CD4-positive, alpha-beta memory T cell (primary cell): ENCODE data around the gene TCP10L. TPM values are rescaled to one million over a fixed set of nuclear protein-coding genes. Genes with fewer than 3 reads are reported as not detected.
"Not testable (repeated sequence)": the region's sequence is repeated elsewhere in the genome, so short reads cannot be mapped to it uniquely, and the experiment has no call there.

Source experiments
- CTCF ChIA-PET: fragments of 350-600 bp; sonication (Branson Sonifier 250); formaldehyde crosslinking; loops from one replicate; lab custom pipeline; 2021; ENCODE audit warnings: inconsistent platforms; ENCODE audit not compliant: partially characterized antibody; lab: Charles Lee
- POLR2A ChIA-PET: fragments of 350-600 bp; sonication (Branson Sonifier 250); formaldehyde crosslinking; loops from one replicate; lab custom pipeline; 2021; ENCODE audit not compliant: partially characterized antibody; lab: Charles Lee
- DNase-seq, 5 donors: peaks; one replicate each; pipeline versions ENCODE4 v3.0.0 to v3.0.0-alpha.2; 2020 to 2022; ENCODE audit warnings: mixed read lengths in 1 of 5
- H3K27ac ChIP-seq: one replicate; pipeline ENCODE4 v1.7.0; 2013; ENCODE audit warnings: low read depth, low read length
- H3K27me3 ChIP-seq: 2 replicates; pipeline ENCODE4 v1.7.0; 2013; ENCODE audit warnings: mild to moderate bottlenecking, low read length, moderate library complexity; ENCODE audit not compliant: insufficient read depth
- H3K36me3 ChIP-seq: 2 replicates; pipeline ENCODE4 v1.7.0; 2013; ENCODE audit warnings: mild to moderate bottlenecking, low read length, moderate library complexity; ENCODE audit not compliant: insufficient read depth
- H3K4me1 ChIP-seq: 2 replicates; pipeline ENCODE4 v1.7.0; 2013; ENCODE audit warnings: mild to moderate bottlenecking, low read length, moderate library complexity; ENCODE audit not compliant: insufficient read depth
- H3K4me3 ChIP-seq, 2 donors: one replicate each; pipeline ENCODE4 v1.7.0; 2013; ENCODE audit warnings: low read length in 2 of 2, mild to moderate bottlenecking in 1 of 2
- H3K9me3 ChIP-seq, 2 donors: one replicate each; pipeline ENCODE4 v1.7.0; 2013; ENCODE audit warnings: low read length in 2 of 2, control low read depth in 1 of 2; ENCODE audit not compliant: control insufficient read depth in 1 of 2
- H3K27ac Mint-ChIP-seq, 7 donors: one replicate each; pipeline ENCODE4 v1.8.0; 2020 to 2021; ENCODE audit warnings: mixed read lengths in 7 of 7, mild to moderate bottlenecking in 6 of 7, inconsistent platforms in 3 of 7, moderate library complexity in 3 of 7
- H3K27me3 Mint-ChIP-seq, 2 donors: one replicate each; pipeline ENCODE4 v1.8.0; 2020 to 2021; ENCODE audit warnings: mixed read lengths in 2 of 2
- H3K36me3 Mint-ChIP-seq, 2 donors: one replicate each; pipeline ENCODE4 v1.8.0; 2020 to 2021; ENCODE audit warnings: mixed read lengths in 2 of 2, inconsistent platforms in 1 of 2, mild to moderate bottlenecking in 1 of 2
- H3K4me1 Mint-ChIP-seq, 4 donors: one replicate each; pipeline ENCODE4 v1.8.0; 2020 to 2021; ENCODE audit warnings: mixed read lengths in 4 of 4, mild to moderate bottlenecking in 1 of 4
- H3K4me3 Mint-ChIP-seq, 8 donors: one replicate each; pipeline ENCODE4 v1.8.0; 2020 to 2021; ENCODE audit warnings: mixed read lengths in 8 of 8, mild to moderate bottlenecking in 7 of 8, moderate library complexity in 6 of 8, inconsistent platforms in 3 of 8
- H3K9me3 Mint-ChIP-seq, 8 donors: one replicate each; pipeline ENCODE4 v1.8.0; 2020 to 2021; ENCODE audit warnings: mixed read lengths in 8 of 8, mild to moderate bottlenecking in 5 of 8, inconsistent platforms in 3 of 8, moderate library complexity in 1 of 8
- intact Hi-C: fragments of 100-400 bp; cut with micrococcal nuclease; formaldehyde crosslinking; loops from one replicate; pipeline ENCODE4 v1.15.1; 2023
- polyA plus RNA-seq, 2 donors: library from polyadenylated mRNA; unstranded; fragments of 300-500 nt; fragmentation: Illumina TruSeq; gene quantifications; one replicate each; pipeline ENCODE4 v1.2.3, GENCODE V29; 2021
- total RNA-seq, 2 experiments: library from RNA; stranded (reverse); gene quantifications; one replicate each; pipeline ENCODE4 v1.2.3, GENCODE V29; 2021

Gene TCP10L
- total and polyA plus RNA-seq, 4 experiments from 2014 or later: 0.10 to 1.0 (median 0.55) TPM; not detected in 1

DNA sequence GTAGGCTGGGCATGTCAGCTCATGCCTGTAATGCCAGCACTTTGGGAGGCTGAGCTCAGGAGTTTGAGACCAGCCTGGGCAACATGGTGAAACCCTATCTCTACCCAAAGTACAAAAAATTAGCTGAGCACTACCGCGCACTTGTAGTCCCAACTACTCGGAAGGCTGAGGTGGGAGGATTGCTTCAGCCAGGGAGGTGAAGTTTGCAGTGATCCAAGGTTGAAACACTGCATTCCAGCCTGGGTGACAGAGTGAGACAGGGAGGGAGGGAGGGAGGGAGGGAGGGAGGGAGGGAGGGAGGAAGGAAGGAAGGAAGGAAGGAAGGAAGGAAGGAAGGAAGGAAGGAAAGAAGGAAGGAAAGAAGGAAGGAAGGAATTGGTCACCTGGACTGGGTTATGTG, 53.8 kb downstream of the TCP10L start:
- H3K4me3 Mint-ChIP-seq, H3K4me1 Mint-ChIP-seq, H3K27me3 Mint-ChIP-seq, H3K27ac Mint-ChIP-seq, H3K27me3 ChIP-seq, H3K4me3 ChIP-seq, H3K9me3 Mint-ChIP-seq, H3K9me3 ChIP-seq, H3K4me1 ChIP-seq, H3K36me3 Mint-ChIP-seq, H3K36me3 ChIP-seq, POLR2A ChIA-PET, H3K27ac ChIP-seq, DNase-seq, intact Hi-C loops: not testable (repeated sequence)
- CTCF ChIA-PET: interaction anchor here (0.6 to 0.7 kb wide), 2 partner anchors 69 to 127 kb away, joined by 3 to 4 read pairs; no protein-coding TSS in a partner anchor

DNA sequence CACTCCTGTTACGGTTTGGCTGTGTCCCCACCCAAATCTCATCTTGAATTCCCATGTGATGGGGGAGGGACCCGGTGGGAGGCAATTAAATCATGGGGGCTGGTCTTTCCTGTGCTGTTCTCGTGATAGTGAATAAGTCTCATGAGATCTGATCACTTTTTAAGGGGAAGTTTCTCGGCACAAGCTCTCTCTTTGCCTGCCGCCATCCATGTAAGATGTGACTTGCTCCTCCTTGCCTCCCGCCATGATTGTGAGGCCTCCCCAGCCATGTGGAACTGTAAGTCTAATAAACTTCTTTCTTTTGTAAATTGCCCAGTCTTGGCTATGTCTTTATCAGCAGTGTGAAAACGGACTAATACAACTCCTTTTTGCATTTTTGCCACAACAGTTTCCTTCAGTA, 54.5 kb downstream of the TCP10L start:
- H3K36me3 Mint-ChIP-seq, H3K27me3 Mint-ChIP-seq, H3K4me1 ChIP-seq, CTCF ChIA-PET, intact Hi-C loops, H3K36me3 ChIP-seq, H3K4me3 ChIP-seq, H3K27me3 ChIP-seq, H3K4me1 Mint-ChIP-seq, DNase-seq, H3K4me3 Mint-ChIP-seq, H3K27ac Mint-ChIP-seq, H3K27ac ChIP-seq, H3K9me3 ChIP-seq, H3K9me3 Mint-ChIP-seq: not testable (repeated sequence)
- POLR2A ChIA-PET: interaction anchor here (0.6 kb wide), 1 partner anchor 8 kb away, joined by 3 read pairs; no protein-coding TSS in a partner anchor

- intact Hi-C loops: no loop called here
- ChIA-PET POLR2A (no interaction called here), CTCF (no interaction called here)
- no peaks in the 10 kb centered on the region for H3K4me1 ChIP-seq
- no peak overlapping the region for H3K4me3 ChIP-seq
- Mint-ChIP-seq H3K36me3 (peaks cover 0 to 5% of the 10 kb centered on the region in 2 donors), H3K27ac (no peak overlapping the region), H3K27me3 (no peaks in the 10 kb centered on the region), H3K4me3 (no peak overlapping the region), H3K4me1 (peaks cover 0 to 8% (median 4%) of the 10 kb centered on the region in 4 donors), H3K9me3 (no peaks in the 10 kb centered on the region)
- DNase-seq: no peak
- no peaks in the 10 kb centered on the region for H3K36me3 ChIP-seq
- no peak overlapping the region for H3K27ac ChIP-seq
- no peaks in the 10 kb centered on the region for H3K9me3 ChIP-seq
- H3K27me3 ChIP-seq: no peaks in the 10 kb centered on the region
Measured at GRCh38 chr21:32529679-32530078, 55.6 kb downstream of the TCP10L start.

GRCh38 chr21:32525282-32525681, 60.0 kb downstream of the TCP10L start:
- Histone ChIP-seq H3K9me3 (no peaks in the 10 kb centered on the region), H3K4me3 (no peak overlapping the region), H3K36me3 (no peaks in the 10 kb centered on the region), H3K27ac (no peak overlapping the region), H3K27me3 (no peaks in the 10 kb centered on the region), H3K4me1 (no peaks in the 10 kb centered on the region)
- intact Hi-C loops: no loop called here
- Mint-ChIP-seq H3K9me3 (peaks cover 0 to 2% (median 0%) of the 10 kb centered on the region in 8 donors), H3K27me3 (no peaks in the 10 kb centered on the region), H3K4me1 (peaks cover 0 to 5% (median 0%) of the 10 kb centered on the region in 4 donors), H3K4me3 (no peak overlapping the region), H3K36me3 (no peaks in the 10 kb centered on the region), H3K27ac (no peak overlapping the region)
- CTCF ChIA-PET: no interaction called here
- POLR2A ChIA-PET: no interaction called here
- DNase-seq: no peak

GRCh38 chr21:32523988-32524719, 61.2 kb downstream of the TCP10L start:
- H3K36me3 Mint-ChIP-seq: peaks cover 0 to 3% of the 10 kb centered on the region in 2 donors
- Histone ChIP-seq H3K27me3 (no peaks in the 10 kb centered on the region), H3K4me1 (no peaks in the 10 kb centered on the region), H3K9me3 (no peaks in the 10 kb centered on the region), H3K36me3 (no peaks in the 10 kb centered on the region), H3K27ac (no peak overlapping the region), H3K4me3 (no peak overlapping the region)
- no peaks in the 10 kb centered on the region for H3K27me3 Mint-ChIP-seq
- POLR2A ChIA-PET: no interaction called here
- peaks cover 0 to 2% (median 0%) of the 10 kb centered on the region in 8 donors for H3K9me3 Mint-ChIP-seq
- H3K27ac Mint-ChIP-seq: no peak overlapping the region
- CTCF ChIA-PET: no interaction called here
- intact Hi-C loops: no loop called here
- no peak overlapping the region for H3K4me3 Mint-ChIP-seq
- no peak for DNase-seq
- H3K4me1 Mint-ChIP-seq: peaks cover 0 to 5% (median 0%) of the 10 kb centered on the region in 4 donors

Other genes starting within 250 kb of the TCP10L start
- gene URB1, start 192.5 kb downstream of the TCP10L start, total RNA-seq: 10 to 100 TPM; 13.9 to 15.2 TPM
- 1 to 10 TPM in 1 of 2 donors, under 1 TPM in 1; 0.55 to 3.3 TPM for gene URB1, start 192.5 kb downstream of the TCP10L start, polyA plus RNA-seq
- 10 to 100 TPM; 17.1 to 17.2 TPM for gene EVA1C, start 172.8 kb downstream of the TCP10L start, total RNA-seq
- 10 to 100 TPM; 17.2 to 23.9 TPM for gene EVA1C, start 172.8 kb downstream of the TCP10L start, polyA plus RNA-seq
- gene CFAP298, start 26.9 kb upstream of the TCP10L start, total RNA-seq: 10 to 100 TPM; 29.4 to 39.1 TPM
- gene CFAP298, start 26.9 kb upstream of the TCP10L start, polyA plus RNA-seq: 10 to 100 TPM; 48.8 to 54.3 TPM
- gene SYNJ1, start 142.5 kb upstream of the TCP10L start, total RNA-seq: 10 to 100 TPM; 27.6 to 29.4 TPM
- 1 to 10 TPM; 5.6 to 6.2 TPM for gene SYNJ1, start 142.5 kb upstream of the TCP10L start, polyA plus RNA-seq
- gene PAXBP1, start 186.2 kb upstream of the TCP10L start, total RNA-seq: 10 to 100 TPM; 72.8 to 75.1 TPM
- gene PAXBP1, start 186.2 kb upstream of the TCP10L start, polyA plus RNA-seq: 10 to 100 TPM in 1 of 2 donors, 1 to 10 TPM in 1; 5.5 to 14.8 TPM